Upper lobe of left lung (tissue), 4 donors: ENCODE data around the gene FKBP7.

Experiments
- POLR2A ChIP-seq, 4 donors: fragments of 450-650 bp; IDR thresholded peaks; one replicate each; pipeline ENCODE4 v1.5.1; 2016 to 2017; ENCODE audit warnings: antibody characterized with exemption in 4 of 4, mild to moderate bottlenecking in 2 of 4
- POLR2AphosphoS5 ChIP-seq, 2 donors: sonication (generic); formaldehyde crosslinking; IDR thresholded peaks; one replicate each; pipeline ENCODE4 v1.5.1; 2017; ENCODE audit warnings: antibody characterized with exemption in 2 of 2
- TF ChIP-seq, protein P1 (sequence below), 6 experiments: fragments of 450-650 bp in 4 of 6; fragments of 200-600 bp in 2 of 6; sonication (generic) in 2 of 6; IDR thresholded peaks; one replicate each; pipeline ENCODE4 v1.5.1; 2016 to 2019; ENCODE audit warnings: antibody characterized with exemption in 6 of 6

GRCh38 chr2:178452870-178453269, 25.5 kb downstream of the FKBP7 start:
- TF ChIP-seq, protein P1, sequence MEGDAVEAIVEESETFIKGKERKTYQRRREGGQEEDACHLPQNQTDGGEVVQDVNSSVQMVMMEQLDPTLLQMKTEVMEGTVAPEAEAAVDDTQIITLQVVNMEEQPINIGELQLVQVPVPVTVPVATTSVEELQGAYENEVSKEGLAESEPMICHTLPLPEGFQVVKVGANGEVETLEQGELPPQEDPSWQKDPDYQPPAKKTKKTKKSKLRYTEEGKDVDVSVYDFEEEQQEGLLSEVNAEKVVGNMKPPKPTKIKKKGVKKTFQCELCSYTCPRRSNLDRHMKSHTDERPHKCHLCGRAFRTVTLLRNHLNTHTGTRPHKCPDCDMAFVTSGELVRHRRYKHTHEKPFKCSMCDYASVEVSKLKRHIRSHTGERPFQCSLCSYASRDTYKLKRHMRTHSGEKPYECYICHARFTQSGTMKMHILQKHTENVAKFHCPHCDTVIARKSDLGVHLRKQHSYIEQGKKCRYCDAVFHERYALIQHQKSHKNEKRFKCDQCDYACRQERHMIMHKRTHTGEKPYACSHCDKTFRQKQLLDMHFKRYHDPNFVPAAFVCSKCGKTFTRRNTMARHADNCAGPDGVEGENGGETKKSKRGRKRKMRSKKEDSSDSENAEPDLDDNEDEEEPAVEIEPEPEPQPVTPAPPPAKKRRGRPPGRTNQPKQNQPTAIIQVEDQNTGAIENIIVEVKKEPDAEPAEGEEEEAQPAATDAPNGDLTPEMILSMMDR (IDR thresholded peaks at IDR 0.05) = no peak
- no peak for TF ChIP-seq POLR2A (IDR thresholded peaks at IDR 0.05)
- TF ChIP-seq POLR2AphosphoS5 (IDR thresholded peaks at IDR 0.05) = no peak
